ENCODE data around the gene RPLP2. TPM values are rescaled to one million over a fixed set of nuclear protein-coding genes. Genes with fewer than 3 reads are reported as not detected.

RPLP2 gene
- total and polyA plus RNA-seq, 2 donors (not counting 1 experiment from before 2014, with no cell fraction given) = 525 to 3,947 TPM

GRCh38 chr11:836700-837099 lies 26.9 kb downstream of the RPLP2 start:
- 93% methylated on average over 8 of the region's 9 CpGs for WGBS (ENCODE audit: insufficient coverage)
- peaks cover 0 to 22% (median 4%) of the 10 kb centered on the region in 4 experiments for H3K27me3 ChIP-seq (replicated peaks in 1 of 4; ENCODE audit: control extremely low read depth in 1 of 4, control insufficient read depth in 3 of 4, insufficient read depth in 4 of 4, low read length in 3 of 4)
- Mint-ChIP-seq H3K4me3 (no peak overlapping the region), H3K27ac (no peak overlapping the region), H3K4me1 (peaks cover 25% of the 10 kb centered on the region), H3K27me3 (no peaks in the 10 kb centered on the region), H3K9me3 (ENCODE audit: insufficient read depth) (no peaks in the 10 kb centered on the region)
- ATAC-seq (ENCODE audit: low read depth) (no peak), DNase-seq (no peak)
- H3K79me2 ChIP-seq (ENCODE audit: control insufficient read depth, insufficient read depth, low read length) = peaks cover 14% of the 10 kb centered on the region
- no peak for TF ChIP-seq EZH2 (IDR thresholded peaks at IDR 0.05; ENCODE audit: borderline replicate concordance, insufficient read depth, low read depth, low read length, poor library complexity, severe bottlenecking)
- TF ChIP-seq CTCF (IDR thresholded peaks at IDR 0.05) = no peak
- no peak overlapping the region for H3K9ac ChIP-seq (ENCODE audit: low read length)
- H3K4me1 ChIP-seq (ENCODE audit: control insufficient read depth in 2 of 2, insufficient read depth in 2 of 2, low read length in 2 of 2) = peaks cover 25 to 37% of the 10 kb centered on the region in 2 donors
- no peak overlapping the region for H3K4me2 ChIP-seq (replicated peaks; ENCODE audit: low read depth, low read length, poor library complexity, severe bottlenecking)
- no peak overlapping the region for H3K27ac ChIP-seq (ENCODE audit: low read length in 2 of 2)
- H4K20me1 ChIP-seq (ENCODE audit: control insufficient read depth, insufficient read depth, low read length, poor library complexity, severe bottlenecking) = peaks cover 53% of the 10 kb centered on the region
- H2AFZ ChIP-seq (ENCODE audit: insufficient read depth, low read depth, low read length, poor library complexity, severe bottlenecking) = no peak overlapping the region
- H3K36me3 ChIP-seq (replicated peaks in 1 of 2; ENCODE audit: control extremely low read depth in 1 of 2, control insufficient read depth in 1 of 2, extremely low read depth in 1 of 2, insufficient read depth in 2 of 2, low read length in 1 of 2) = peaks cover 0 to 19% of the 10 kb centered on the region in 2 experiments
- no peak overlapping the region for H3K4me3 ChIP-seq (ENCODE audit: control extremely low read depth in 1 of 5, extremely low read depth in 1 of 5, insufficient read depth in 1 of 5, low read depth in 2 of 5, low read length in 4 of 5)
- ChIA-PET CTCF (no interaction called here), POLR2A (no interaction called here)
- no peaks in the 10 kb centered on the region for H3K9me3 ChIP-seq (ENCODE audit: control extremely low read depth in 1 of 3, control insufficient read depth in 2 of 3, insufficient read depth in 1 of 3, low read length in 2 of 3)
- intact Hi-C loops (cut with micrococcal nuclease) = no loop called here

- no peak for DNase-seq
- intact Hi-C loops (cut with micrococcal nuclease) = no loop called here
- peaks cover 0 to 19% of the 10 kb centered on the region in 2 experiments for H3K36me3 ChIP-seq (replicated peaks in 1 of 2; ENCODE audit: control extremely low read depth in 1 of 2, control insufficient read depth in 1 of 2, extremely low read depth in 1 of 2, insufficient read depth in 2 of 2, low read length in 1 of 2)
- Mint-ChIP-seq H3K4me1 (peaks cover 19% of the 10 kb centered on the region), H3K4me3 (no peak overlapping the region), H3K27me3 (no peaks in the 10 kb centered on the region), H3K27ac (no peak overlapping the region), H3K9me3 (ENCODE audit: insufficient read depth) (no peaks in the 10 kb centered on the region)
- peaks cover 54% of the 10 kb centered on the region for H4K20me1 ChIP-seq (ENCODE audit: control insufficient read depth, insufficient read depth, low read length, poor library complexity, severe bottlenecking)
- peaks cover 19 to 34% of the 10 kb centered on the region in 2 donors for H3K4me1 ChIP-seq (ENCODE audit: control insufficient read depth in 2 of 2, insufficient read depth in 2 of 2, low read length in 2 of 2)
- no peak for TF ChIP-seq EZH2 (IDR thresholded peaks at IDR 0.05; ENCODE audit: borderline replicate concordance, insufficient read depth, low read depth, low read length, poor library complexity, severe bottlenecking)
- TF ChIP-seq CTCF (IDR thresholded peaks at IDR 0.05) = no peak
- H3K79me2 ChIP-seq (ENCODE audit: control insufficient read depth, insufficient read depth, low read length) = peaks cover 20% of the 10 kb centered on the region
- ChIA-PET POLR2A (no interaction called here), CTCF (no interaction called here)
- H3K27me3 ChIP-seq (replicated peaks in 1 of 4; ENCODE audit: control extremely low read depth in 1 of 4, control insufficient read depth in 3 of 4, insufficient read depth in 4 of 4, low read length in 3 of 4) = peaks cover 0 to 18% (median 4%) of the 10 kb centered on the region in 4 experiments
- H3K27ac ChIP-seq (ENCODE audit: low read length in 2 of 2) = no peak overlapping the region
- no peak overlapping the region for H3K4me2 ChIP-seq (replicated peaks; ENCODE audit: low read depth, low read length, poor library complexity, severe bottlenecking)
- no peaks in the 10 kb centered on the region for H3K9me3 ChIP-seq (ENCODE audit: control extremely low read depth in 1 of 3, control insufficient read depth in 2 of 3, insufficient read depth in 1 of 3, low read length in 2 of 3)
- ATAC-seq (ENCODE audit: low read depth) = no peak
- H3K4me3 ChIP-seq (ENCODE audit: control extremely low read depth in 1 of 5, extremely low read depth in 1 of 5, insufficient read depth in 1 of 5, low read depth in 2 of 5, low read length in 4 of 5) = no peak overlapping the region
- H2AFZ ChIP-seq (ENCODE audit: insufficient read depth, low read depth, low read length, poor library complexity, severe bottlenecking) = no peak overlapping the region
- H3K9ac ChIP-seq (ENCODE audit: low read length) = no peak overlapping the region
- 93% methylated on average over 20 of the region's 22 CpGs for WGBS (ENCODE audit: insufficient coverage)
Measured at GRCh38 chr11:837189-837989, 27.6 kb downstream of the RPLP2 start.
